Right renal cortex interstitium (tissue), 3 donors: ENCODE data around the gene CNIH4. TPM values are rescaled to one million over a fixed set of nuclear protein-coding genes. Genes with fewer than 3 reads are reported as not detected.
"Not testable (repeated sequence)": the region's sequence is repeated elsewhere in the genome, so short reads cannot be mapped to it uniquely, and the experiment has no call there.

Experiments used
- DNase-seq, 3 donors: peaks; one replicate each; pipeline ENCODE4 v3.0.0-alpha.2; 2013; ENCODE audit warnings: low read depth in 3 of 3, low spot score in 2 of 3
- polyA plus RNA-seq, 3 donors: library from polyadenylated mRNA; unstranded; fragments of 120-200 nt; gene quantifications; one replicate each; pipeline ENCODE4 v1.2.1, GENCODE V29; 2013; ENCODE audit not compliant: insufficient read length in 3 of 3

CNIH4 gene
- polyA plus RNA-seq, result 10 to 100 TPM; 52.9 to 60.4 (median 53.8) TPM

- peak; percentile 86 to 93 (median 86) for DNase-seq
Measured at GRCh38 chr1:224356685-224357625, at the start of gene CNIH4. CNIH4 (plus strand) TSS chr1:224356879; CDS start chr1:224356925, 46 bp downstream.

- DNase-seq, result no peak
Measured at GRCh38 chr1:224308064-224308463, 48.6 kb upstream of the CNIH4 start.

GRCh38 chr1:224311503-224311902 lies 45.2 kb upstream of the CNIH4 start:
- not testable (repeated sequence) for DNase-seq

- DNase-seq, result no peak
Measured at GRCh38 chr1:224312025-224312424, 44.7 kb upstream of the CNIH4 start.

- DNase-seq, result no peak
Measured at GRCh38 chr1:224317383-224318045, 39.2 kb upstream of the CNIH4 start.

GRCh38 chr1:224321706-224322105 lies 35.0 kb upstream of the CNIH4 start:
- DNase-seq, result no peak

GRCh38 chr1:224325959-224326358 lies 30.7 kb upstream of the CNIH4 start:
- DNase-seq, result no peak

- DNase-seq, result no peak
Measured at GRCh38 chr1:224328644-224329043, 28.0 kb upstream of the CNIH4 start.

- no peak for DNase-seq
Measured at GRCh38 chr1:224329484-224329841, 27.2 kb upstream of the CNIH4 start.

GRCh38 chr1:224329842-224330753 lies 26.6 kb upstream of the CNIH4 start, which contains the start of gene NVL:
NVL (minus strand) TSS chr1:224330172; CDS start chr1:224330127, 45 bp downstream.
- peak; percentile 81 to 91 (median 84) for DNase-seq

- DNase-seq, result no peak
Measured at GRCh38 chr1:224331326-224331725, 25.4 kb upstream of the CNIH4 start.

- DNase-seq, result no peak
Measured at GRCh38 chr1:224331824-224332223, 24.9 kb upstream of the CNIH4 start.

- DNase-seq, result peak in 1 of 3 donors; percentile 34
Measured at GRCh38 chr1:224333309-224333926, 23.3 kb upstream of the CNIH4 start.

GRCh38 chr1:224333939-224334786 lies 22.5 kb upstream of the CNIH4 start:
- no peak for DNase-seq

GRCh38 chr1:224338150-224338838 lies 18.4 kb upstream of the CNIH4 start:
- no peak for DNase-seq

- DNase-seq, result no peak
Measured at GRCh38 chr1:224339442-224340033, 17.1 kb upstream of the CNIH4 start.

- DNase-seq, result not testable (repeated sequence)
Measured at GRCh38 chr1:224340453-224341384, 16.0 kb upstream of the CNIH4 start.
